Astrocyte (in vitro differentiated cells and primary cell): Measurements from ENCODE around the gene KIAA0232. TPM values are rescaled to one million over a fixed set of nuclear protein-coding genes. Genes with fewer than 3 reads are reported as not detected.
A peak's percentile ranks its signal among the peaks of the same experiment; 100 is the strongest.

Source experiments
- DNase-seq: peaks from one replicate; pipeline ENCODE4 v3.0.0-alpha.2; 2010; ENCODE audit warnings: low read depth
- FAIRE-seq: peaks from 2 replicates; lab custom pipeline; 2011; peaks lifted over from hg19 to GRCh38; lab: Jason Lieb, UNC
- H2AFZ ChIP-seq: 2 replicates; pipeline ENCODE4 v1.6.0; 2012; ENCODE audit warnings: low read depth, low read length, inconsistent platforms
- H3K27ac ChIP-seq: 2 replicates; pipeline ENCODE4 v1.5.1; 2011; ENCODE audit warnings: low read depth, low read length, inconsistent platforms
- H3K27me3 ChIP-seq: 2 replicates; pipeline ENCODE4 v1.6.0; 2011; ENCODE audit warnings: low read length, inconsistent platforms; ENCODE audit not compliant: insufficient read depth
- H3K36me3 ChIP-seq: 2 replicates; pipeline ENCODE4 v1.5.1; 2011; ENCODE audit warnings: low read length, inconsistent platforms; ENCODE audit not compliant: insufficient read depth
- H3K4me1 ChIP-seq: 2 replicates; pipeline ENCODE4 v1.5.1; 2011; ENCODE audit warnings: low read length, inconsistent platforms; ENCODE audit not compliant: insufficient read depth
- H3K4me2 ChIP-seq: 2 replicates; pipeline ENCODE4 v1.6.0; 2012; ENCODE audit warnings: low read length, inconsistent platforms
- H3K4me3 ChIP-seq: 2 replicates; pipeline ENCODE4 v1.5.1; 2011; ENCODE audit warnings: low read depth, mild to moderate bottlenecking, low read length, inconsistent platforms; ENCODE audit not compliant: insufficient read depth
- H3K79me2 ChIP-seq: 2 replicates; pipeline ENCODE4 v1.6.0; 2012; ENCODE audit warnings: mild to moderate bottlenecking, low read length, inconsistent platforms; ENCODE audit not compliant: insufficient read depth
- H3K9ac ChIP-seq: 2 replicates; pipeline ENCODE4 v1.6.0; 2012; ENCODE audit warnings: mild to moderate bottlenecking, low read length, inconsistent platforms
- H3K9me3 ChIP-seq: 2 replicates; pipeline ENCODE4 v1.5.1; 2012; ENCODE audit warnings: low read depth, mild to moderate bottlenecking, low read length, inconsistent platforms; ENCODE audit not compliant: insufficient read depth
- H4K20me1 ChIP-seq: 2 replicates; pipeline ENCODE4 v1.6.0; 2012; ENCODE audit warnings: low read length, inconsistent platforms; ENCODE audit not compliant: insufficient read depth
- H3K27ac Mint-ChIP-seq: one replicate; pipeline ENCODE4 v1.8.0; 2021; ENCODE audit warnings: mild to moderate bottlenecking, mixed read lengths; ENCODE audit not compliant: unreplicated experiment
- H3K27me3 Mint-ChIP-seq: one replicate; pipeline ENCODE4 v1.8.0; 2021; ENCODE audit warnings: low read depth, mixed read lengths; ENCODE audit not compliant: unreplicated experiment
- H3K36me3 Mint-ChIP-seq: one replicate; pipeline ENCODE4 v1.8.0; 2021; ENCODE audit warnings: low read depth, mixed read lengths; ENCODE audit not compliant: unreplicated experiment
- H3K4me1 Mint-ChIP-seq: one replicate; pipeline ENCODE4 v1.8.0; 2021; ENCODE audit warnings: low read depth, mixed read lengths; ENCODE audit not compliant: unreplicated experiment
- H3K4me3 Mint-ChIP-seq: one replicate; pipeline ENCODE4 v1.8.0; 2021; ENCODE audit warnings: mild to moderate bottlenecking, moderate library complexity, mixed read lengths; ENCODE audit not compliant: unreplicated experiment
- H3K9me3 Mint-ChIP-seq: one replicate; pipeline ENCODE4 v1.8.0; 2021; ENCODE audit warnings: mild to moderate bottlenecking, mixed read lengths; ENCODE audit not compliant: unreplicated experiment
- EZH2 ChIP-seq: IDR thresholded peaks from 2 replicates; pipeline ENCODE4 v1.6.1; 2012; ENCODE audit warnings: mild to moderate bottlenecking, low read length, inconsistent platforms; ENCODE audit not compliant: insufficient read depth
- total RNA-seq: library from RNA; stranded (reverse); gene quantifications from 2 replicates; pipeline ENCODE4 v1.2.1, GENCODE V29; 2021
- TF ChIP-seq, protein P1 (sequence below): IDR thresholded peaks from 2 replicates; pipeline ENCODE4 v1.5.1; 2011; ENCODE audit warnings: low read depth, mild to moderate bottlenecking, inconsistent platforms, low read length, moderate library complexity; ENCODE audit not compliant: insufficient read depth

KIAA0232 gene
- total RNA-seq, 1 donor from 2014 or later, result 27.6 TPM

- H3K9me3 ChIP-seq, result no peaks in the 10 kb centered on the region
- peaks cover 34% of the 10 kb centered on the region for H4K20me1 ChIP-seq
- no peak overlapping the region for H2AFZ ChIP-seq
- FAIRE-seq (no peak), DNase-seq (no peak)
- H3K27me3 ChIP-seq, result no peaks in the 10 kb centered on the region
- TF ChIP-seq, protein P1, sequence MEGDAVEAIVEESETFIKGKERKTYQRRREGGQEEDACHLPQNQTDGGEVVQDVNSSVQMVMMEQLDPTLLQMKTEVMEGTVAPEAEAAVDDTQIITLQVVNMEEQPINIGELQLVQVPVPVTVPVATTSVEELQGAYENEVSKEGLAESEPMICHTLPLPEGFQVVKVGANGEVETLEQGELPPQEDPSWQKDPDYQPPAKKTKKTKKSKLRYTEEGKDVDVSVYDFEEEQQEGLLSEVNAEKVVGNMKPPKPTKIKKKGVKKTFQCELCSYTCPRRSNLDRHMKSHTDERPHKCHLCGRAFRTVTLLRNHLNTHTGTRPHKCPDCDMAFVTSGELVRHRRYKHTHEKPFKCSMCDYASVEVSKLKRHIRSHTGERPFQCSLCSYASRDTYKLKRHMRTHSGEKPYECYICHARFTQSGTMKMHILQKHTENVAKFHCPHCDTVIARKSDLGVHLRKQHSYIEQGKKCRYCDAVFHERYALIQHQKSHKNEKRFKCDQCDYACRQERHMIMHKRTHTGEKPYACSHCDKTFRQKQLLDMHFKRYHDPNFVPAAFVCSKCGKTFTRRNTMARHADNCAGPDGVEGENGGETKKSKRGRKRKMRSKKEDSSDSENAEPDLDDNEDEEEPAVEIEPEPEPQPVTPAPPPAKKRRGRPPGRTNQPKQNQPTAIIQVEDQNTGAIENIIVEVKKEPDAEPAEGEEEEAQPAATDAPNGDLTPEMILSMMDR, result no peak
- no peak for TF ChIP-seq EZH2
- no peak overlapping the region for H3K9ac ChIP-seq
- Mint-ChIP-seq H3K4me1 (peaks cover 14% of the 10 kb centered on the region), H3K9me3 (peaks cover 2% of the 10 kb centered on the region), H3K27ac (no peak overlapping the region), H3K27me3 (no peaks in the 10 kb centered on the region), H3K4me3 (no peak overlapping the region), H3K36me3 (peaks cover 23% of the 10 kb centered on the region)
- H3K4me1 ChIP-seq, result no peaks in the 10 kb centered on the region
- H3K79me2 ChIP-seq, result peaks cover 11% of the 10 kb centered on the region
- no peaks in the 10 kb centered on the region for H3K36me3 ChIP-seq
- H3K27ac ChIP-seq, result no peak overlapping the region
- no peak overlapping the region for H3K4me3 ChIP-seq
- H3K4me2 ChIP-seq, result no peak overlapping the region
Observed at GRCh38 chr4:6924361-6924779, 141.8 kb downstream of the KIAA0232 start.

- FAIRE-seq (no peak), DNase-seq (no peak)
- no peak overlapping the region for H3K4me2 ChIP-seq
- peak overlapping the region; percentile 16 for H3K27ac Mint-ChIP-seq
- no peaks in the 10 kb centered on the region for H3K27me3 ChIP-seq
- no peak overlapping the region for H3K27ac ChIP-seq
- peaks cover 43% of the 10 kb centered on the region for H4K20me1 ChIP-seq
- H3K9me3 ChIP-seq, result no peaks in the 10 kb centered on the region
- H2AFZ ChIP-seq, result no peak overlapping the region
- no peaks in the 10 kb centered on the region for H3K36me3 ChIP-seq
- H3K9me3 Mint-ChIP-seq, result peaks cover 2% of the 10 kb centered on the region
- H3K27me3 Mint-ChIP-seq, result no peaks in the 10 kb centered on the region
- H3K4me1 ChIP-seq, result peaks cover 5% of the 10 kb centered on the region
- H3K36me3 Mint-ChIP-seq, result peaks cover 26% of the 10 kb centered on the region
- H3K4me3 ChIP-seq, result no peak overlapping the region
- peaks cover 23% of the 10 kb centered on the region for H3K4me1 Mint-ChIP-seq
- no peak overlapping the region for H3K4me3 Mint-ChIP-seq
- TF ChIP-seq EZH2, result no peak
- TF ChIP-seq, protein P1, result no peak
- H3K79me2 ChIP-seq, result peaks cover 9% of the 10 kb centered on the region
- no peak overlapping the region for H3K9ac ChIP-seq
Observed at GRCh38 chr4:6925357-6925836, 142.9 kb downstream of the KIAA0232 start.

GRCh38 chr4:6926081-6926480 is 143.6 kb downstream of the KIAA0232 start:
- H3K27ac ChIP-seq, result no peak overlapping the region
- peaks cover 23% of the 10 kb centered on the region for H3K4me1 Mint-ChIP-seq
- H3K27me3 ChIP-seq, result no peaks in the 10 kb centered on the region
- peaks cover 5% of the 10 kb centered on the region for H3K4me1 ChIP-seq
- H3K4me3 ChIP-seq, result no peak overlapping the region
- no peak overlapping the region for H2AFZ ChIP-seq
- H3K4me3 Mint-ChIP-seq, result no peak overlapping the region
- H3K9me3 ChIP-seq, result no peaks in the 10 kb centered on the region
- H3K27me3 Mint-ChIP-seq, result no peaks in the 10 kb centered on the region
- H3K36me3 Mint-ChIP-seq, result peaks cover 26% of the 10 kb centered on the region
- peaks cover 45% of the 10 kb centered on the region for H4K20me1 ChIP-seq
- H3K36me3 ChIP-seq, result no peaks in the 10 kb centered on the region
- peak overlapping the region; percentile 13 for H3K27ac Mint-ChIP-seq
- H3K9me3 Mint-ChIP-seq, result peaks cover 2% of the 10 kb centered on the region
- H3K4me2 ChIP-seq, result no peak overlapping the region
- TF ChIP-seq, protein P1, result no peak
- TF ChIP-seq EZH2, result no peak
- peaks cover 8% of the 10 kb centered on the region for H3K79me2 ChIP-seq
- H3K9ac ChIP-seq, result no peak overlapping the region
- FAIRE-seq, result no peak
- no peak for DNase-seq
